Measurements from ENCODE around the gene NPPC.

Gene NPPC

GRCh38 chr2:231926180-231926741 lies at the start of gene NPPC (continued):
- no peak for TF ChIP-seq ZNF664 (tag by site-specific recombination; IDR thresholded peaks at IDR 0.05)
- no peak for TF ChIP-seq ZNF19 (tag by site-specific recombination; IDR thresholded peaks at IDR 0.05; ENCODE audit: low read depth)
- TF ChIP-seq ZNF18 (tag by site-specific recombination; IDR thresholded peaks at IDR 0.05): no peak
- TF ChIP-seq, protein P1, sequence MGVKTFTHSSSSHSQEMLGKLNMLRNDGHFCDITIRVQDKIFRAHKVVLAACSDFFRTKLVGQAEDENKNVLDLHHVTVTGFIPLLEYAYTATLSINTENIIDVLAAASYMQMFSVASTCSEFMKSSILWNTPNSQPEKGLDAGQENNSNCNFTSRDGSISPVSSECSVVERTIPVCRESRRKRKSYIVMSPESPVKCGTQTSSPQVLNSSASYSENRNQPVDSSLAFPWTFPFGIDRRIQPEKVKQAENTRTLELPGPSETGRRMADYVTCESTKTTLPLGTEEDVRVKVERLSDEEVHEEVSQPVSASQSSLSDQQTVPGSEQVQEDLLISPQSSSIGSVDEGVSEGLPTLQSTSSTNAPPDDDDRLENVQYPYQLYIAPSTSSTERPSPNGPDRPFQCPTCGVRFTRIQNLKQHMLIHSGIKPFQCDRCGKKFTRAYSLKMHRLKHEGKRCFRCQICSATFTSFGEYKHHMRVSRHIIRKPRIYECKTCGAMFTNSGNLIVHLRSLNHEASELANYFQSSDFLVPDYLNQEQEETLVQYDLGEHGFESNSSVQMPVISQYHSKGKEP (tag by site-specific recombination; IDR thresholded peaks at IDR 0.05): no peak
- TF ChIP-seq ZXDB (tag by site-specific recombination; IDR thresholded peaks at IDR 0.05): 0 out of 2 replicates have a peak, but pooled peaks have one; percentile 39
- TF ChIP-seq ZNF585B (tag by site-specific recombination; IDR thresholded peaks at IDR 0.05): no peak
- no peak for TF ChIP-seq ZNF426 (tag by site-specific recombination; IDR thresholded peaks at IDR 0.05)
- TF ChIP-seq KLF8 (tag by site-specific recombination; IDR thresholded peaks at IDR 0.05): peak; percentile 76
- no peak for TF ChIP-seq ZNF214 (tag by site-specific recombination; IDR thresholded peaks at IDR 0.05; ENCODE audit: borderline replicate concordance)
- no peak for TF ChIP-seq ZBTB1 (tag by site-specific recombination; IDR thresholded peaks at IDR 0.05)
- TF ChIP-seq, protein P2, sequence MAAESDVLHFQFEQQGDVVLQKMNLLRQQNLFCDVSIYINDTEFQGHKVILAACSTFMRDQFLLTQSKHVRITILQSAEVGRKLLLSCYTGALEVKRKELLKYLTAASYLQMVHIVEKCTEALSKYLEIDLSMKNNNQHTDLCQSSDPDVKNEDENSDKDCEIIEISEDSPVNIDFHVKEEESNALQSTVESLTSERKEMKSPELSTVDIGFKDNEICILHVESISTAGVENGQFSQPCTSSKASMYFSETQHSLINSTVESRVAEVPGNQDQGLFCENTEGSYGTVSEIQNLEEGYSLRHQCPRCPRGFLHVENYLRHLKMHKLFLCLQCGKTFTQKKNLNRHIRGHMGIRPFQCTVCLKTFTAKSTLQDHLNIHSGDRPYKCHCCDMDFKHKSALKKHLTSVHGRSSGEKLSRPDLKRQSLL (tag by site-specific recombination; IDR thresholded peaks at IDR 0.05): peak; percentile 35; the same call in 1 of the 2 replicates
- TF ChIP-seq ZNF274 (IDR thresholded peaks at IDR 0.05; ENCODE audit: low read length): no peak
- no peak for TF ChIP-seq ZNF274 (tag by site-specific recombination; IDR thresholded peaks at IDR 0.05; ENCODE audit: borderline replicate concordance)
- TF ChIP-seq ZNF146 (tag by site-specific recombination; IDR thresholded peaks at IDR 0.05): no peak
- TF ChIP-seq, protein P3, sequence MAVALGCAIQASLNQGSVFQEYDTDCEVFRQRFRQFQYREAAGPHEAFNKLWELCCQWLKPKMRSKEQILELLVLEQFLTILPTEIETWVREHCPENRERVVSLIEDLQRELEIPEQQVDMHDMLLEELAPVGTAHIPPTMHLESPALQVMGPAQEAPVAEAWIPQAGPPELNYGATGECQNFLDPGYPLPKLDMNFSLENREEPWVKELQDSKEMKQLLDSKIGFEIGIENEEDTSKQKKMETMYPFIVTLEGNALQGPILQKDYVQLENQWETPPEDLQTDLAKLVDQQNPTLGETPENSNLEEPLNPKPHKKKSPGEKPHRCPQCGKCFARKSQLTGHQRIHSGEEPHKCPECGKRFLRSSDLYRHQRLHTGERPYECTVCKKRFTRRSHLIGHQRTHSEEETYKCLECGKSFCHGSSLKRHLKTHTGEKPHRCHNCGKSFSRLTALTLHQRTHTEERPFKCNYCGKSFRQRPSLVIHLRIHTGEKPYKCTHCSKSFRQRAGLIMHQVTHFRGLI (tag by site-specific recombination; IDR thresholded peaks at IDR 0.05): no peak
- TF ChIP-seq BCL6B (tag by site-specific recombination; IDR thresholded peaks at IDR 0.05): no peak
- no peak for TF ChIP-seq ZNF132 (tag by site-specific recombination; IDR thresholded peaks at IDR 0.05; ENCODE audit: borderline replicate concordance)
- TF ChIP-seq ZNF169 (tag by site-specific recombination; IDR thresholded peaks at IDR 0.05): no peak
- no peak for TF ChIP-seq HOXC10 (CRISPR knock-in tag; IDR thresholded peaks at IDR 0.05)
- TF ChIP-seq RBAK (tag by site-specific recombination; IDR thresholded peaks at IDR 0.05): no peak
- no peak for TF ChIP-seq PRDM10 (tag by site-specific recombination; IDR thresholded peaks at IDR 0.05)
- peak; percentile 44; the same call in 1 of the 2 replicates for TF ChIP-seq KLF10 (tag by site-specific recombination; IDR thresholded peaks at IDR 0.05)
- TF ChIP-seq ZNF133 (tag by site-specific recombination; IDR thresholded peaks at IDR 0.05): no peak
- TF ChIP-seq TCF7L2 (IDR thresholded peaks at IDR 0.05; ENCODE audit: borderline replicate concordance, low read depth, low read length): no peak
- peak; percentile 73; the same call in 1 of the 2 replicates for TF ChIP-seq ZNF350 (tag by site-specific recombination; IDR thresholded peaks at IDR 0.05)
- TF ChIP-seq ZNF624 (tag by site-specific recombination; IDR thresholded peaks at IDR 0.05): no peak
- 0 out of 2 replicates have a peak, but pooled peaks have one; percentile 58 for TF ChIP-seq ZNF184 (tag by site-specific recombination; IDR thresholded peaks at IDR 0.05)
- TF ChIP-seq INSM2 (tag by site-specific recombination; IDR thresholded peaks at IDR 0.05): 0 out of 2 replicates have a peak, but pooled peaks have one; percentile 21

Measured in HEK293 (cell line).